Right lobe of liver (tissue), 6 donors: ENCODE measurements around the gene RPRD1B. TPM values are rescaled to one million over a fixed set of nuclear protein-coding genes. Genes with fewer than 3 reads are reported as not detected.

Experiments used
- ATAC-seq, 4 donors: fragments of 200-7000 bp; cut with Tn5 transposase; one replicate each; pipeline ENCODE4 v1.9.1; 2020; ENCODE audit warnings: mild to moderate bottlenecking in 4 of 4, moderate library complexity in 4 of 4
- DNase-seq, 3 donors: peaks; one replicate each; pipeline ENCODE4 v3.0.0-alpha.2; 2020
- H3K27ac ChIP-seq, 3 donors: fragments of 200-600 bp; one replicate each; pipeline ENCODE4 v1.8.0; 2022
- H3K27me3 ChIP-seq, 2 donors: fragments of 200-600 bp; one replicate each; pipeline ENCODE4 v1.8.0; 2022
- H3K36me3 ChIP-seq, 4 donors: fragments of 200-600 bp; sonication (generic) in 1 of 4; one replicate each; pipeline versions ENCODE4 v1.5.1 to v1.8.0; 2017 to 2022; ENCODE audit warnings: control low read depth in 1 of 4
- H3K4me1 ChIP-seq, 4 donors: fragments of 200-600 bp; sonication (generic) in 1 of 4; one replicate each; pipeline versions ENCODE4 v1.5.1 to v1.8.0; 2017 to 2022; ENCODE audit warnings: control low read depth in 1 of 4
- H3K4me3 ChIP-seq, 3 donors: fragments of 200-600 bp; one replicate each; pipeline ENCODE4 v1.8.0; 2022
- H3K9me3 ChIP-seq, 4 donors: fragments of 200-600 bp; sonication (generic) in 1 of 4; one replicate each; pipeline versions ENCODE4 v1.5.1 to v1.8.0; 2017 to 2022; ENCODE audit warnings: control low read depth in 1 of 4
- POLR2A ChIP-seq: fragments of 450-650 bp; IDR thresholded peaks from one replicate; pipeline ENCODE4 v1.6.1; 2017; ENCODE audit warnings: antibody characterized with exemption, mild to moderate bottlenecking
- WGBS: methylation state at CpG from one replicate; pipeline ENCODE4 v1.1.6; 2018; ENCODE audit warnings: low coverage, low lambda C conversion rate; ENCODE audit not compliant: insufficient coverage; ENCODE audit errors: missing lambda C conversion rate; 5-methylcytosine and 5-hydroxymethylcytosine counted together
- intact Hi-C, 2 donors: fragments of 100-400 bp; cut with DNase I; formaldehyde crosslinking; loops; one replicate each; pipeline versions ENCODE4 v1.11.2 to v1.14.1; 2022
- total RNA-seq, 6 experiments: library from RNA; depleted of rRNA in 2 of 6; stranded (reverse); fragments of >200 nt in 2 of 6; fragmentation: NEBNext Ultra II Directional in 3 of 6; extraction: Animal tissue kit (Norgen Biotek cat#: 25700) in 3 of 6; gene quantifications; one replicate each; pipeline versions ENCODE4 v1.1.0 to v1.2.4, GENCODE V29; 2016 to 2023
- TF ChIP-seq, protein P1 (sequence below), 4 donors: fragments of 200-600 bp in 3 of 4; fragments of 450-650 bp in 1 of 4; IDR thresholded peaks; one replicate each; pipeline versions ENCODE4 v1.5.1 to v1.8.0; 2016 to 2022; ENCODE audit warnings: antibody characterized with exemption in 4 of 4, mild to moderate bottlenecking in 2 of 4
- donor health status: DM: no; HTN: yes; CAD: no.
- donor health status: DM: no; HTN: no; CAD: no.
- donor health status: DM: no; HTN: no; CAD: no.
- donor health status: DM: no; HTN: yes; CAD: no.
- donor health status: DM: no; HTN: yes; CAD: no.

Gene RPRD1B
- total RNA-seq, 6 experiments from 2014 or later, result 25.0 to 153 (median 37.9) TPM

GRCh38 chr20:38091441-38092216 lies 58.1 kb downstream of the RPRD1B start:
- Histone ChIP-seq H3K4me3 (no peak overlapping the region), H3K36me3 (peaks cover 4 to 35% (median 14%) of the 10 kb centered on the region in 4 donors), H3K27me3 (no peaks in the 10 kb centered on the region), H3K4me1 (peaks cover 0 to 23% (median 2%) of the 10 kb centered on the region in 4 donors), H3K9me3 (no peaks in the 10 kb centered on the region), H3K27ac (peak overlapping the region in 1 of 3 donors; percentile 20)
- WGBS, result 52% methylated on average over 6 of the region's 6 CpGs
- DNase-seq (no peak), ATAC-seq (peak in 2 of 4 donors; percentile 4 to 7)
- TF ChIP-seq, protein P1, sequence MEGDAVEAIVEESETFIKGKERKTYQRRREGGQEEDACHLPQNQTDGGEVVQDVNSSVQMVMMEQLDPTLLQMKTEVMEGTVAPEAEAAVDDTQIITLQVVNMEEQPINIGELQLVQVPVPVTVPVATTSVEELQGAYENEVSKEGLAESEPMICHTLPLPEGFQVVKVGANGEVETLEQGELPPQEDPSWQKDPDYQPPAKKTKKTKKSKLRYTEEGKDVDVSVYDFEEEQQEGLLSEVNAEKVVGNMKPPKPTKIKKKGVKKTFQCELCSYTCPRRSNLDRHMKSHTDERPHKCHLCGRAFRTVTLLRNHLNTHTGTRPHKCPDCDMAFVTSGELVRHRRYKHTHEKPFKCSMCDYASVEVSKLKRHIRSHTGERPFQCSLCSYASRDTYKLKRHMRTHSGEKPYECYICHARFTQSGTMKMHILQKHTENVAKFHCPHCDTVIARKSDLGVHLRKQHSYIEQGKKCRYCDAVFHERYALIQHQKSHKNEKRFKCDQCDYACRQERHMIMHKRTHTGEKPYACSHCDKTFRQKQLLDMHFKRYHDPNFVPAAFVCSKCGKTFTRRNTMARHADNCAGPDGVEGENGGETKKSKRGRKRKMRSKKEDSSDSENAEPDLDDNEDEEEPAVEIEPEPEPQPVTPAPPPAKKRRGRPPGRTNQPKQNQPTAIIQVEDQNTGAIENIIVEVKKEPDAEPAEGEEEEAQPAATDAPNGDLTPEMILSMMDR (IDR thresholded peaks at IDR 0.05), result no peak
- no peak for TF ChIP-seq POLR2A
- intact Hi-C loops, result no loop called here

GRCh38 chr20:38092260-38092857 lies 58.8 kb downstream of the RPRD1B start:
- no peak overlapping the region for H3K4me3 ChIP-seq
- H3K27ac ChIP-seq, result peak overlapping the region in 1 of 3 donors; percentile 20
- no peaks in the 10 kb centered on the region for H3K9me3 ChIP-seq
- ATAC-seq (no peak), DNase-seq (no peak)
- no peaks in the 10 kb centered on the region for H3K27me3 ChIP-seq
- intact Hi-C loops, result no loop called here
- H3K4me1 ChIP-seq, result peaks cover 0 to 23% (median 2%) of the 10 kb centered on the region in 4 donors
- TF ChIP-seq POLR2A, result no peak
- TF ChIP-seq, protein P1 (IDR thresholded peaks at IDR 0.05), result no peak
- peaks cover 0 to 29% (median 13%) of the 10 kb centered on the region in 4 donors for H3K36me3 ChIP-seq
- WGBS, result 90% methylated on average over 12 of the region's 12 CpGs

DNA sequence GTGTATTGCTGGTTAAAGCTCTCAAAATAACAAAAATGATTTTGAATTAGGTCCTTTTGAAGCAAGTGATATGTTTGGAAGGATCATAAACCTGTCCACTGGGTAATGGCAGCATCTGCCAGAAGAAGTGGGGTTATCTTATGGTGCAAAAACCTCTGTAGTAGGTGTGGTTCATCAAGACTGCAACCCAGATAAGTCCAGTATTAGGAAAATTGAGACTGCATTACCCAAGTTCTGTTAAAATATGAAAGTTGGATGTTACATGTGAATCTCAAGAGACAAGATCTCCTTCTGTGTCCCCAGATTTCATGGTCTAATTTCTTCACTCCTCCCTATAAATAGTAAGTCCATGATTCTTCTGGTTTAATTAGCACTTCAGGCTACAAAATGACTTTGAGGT lies 59.4 kb downstream of the RPRD1B start:
- no peaks in the 10 kb centered on the region for H3K27me3 ChIP-seq
- H3K4me3 ChIP-seq, result no peak overlapping the region
- H3K4me1 ChIP-seq, result peaks cover 0 to 23% (median 2%) of the 10 kb centered on the region in 4 donors
- intact Hi-C loops, result no loop called here
- DNase-seq, result no peak
- ATAC-seq, result no peak
- no peaks in the 10 kb centered on the region for H3K9me3 ChIP-seq
- H3K36me3 ChIP-seq, result peaks cover 0 to 23% (median 10%) of the 10 kb centered on the region in 4 donors
- TF ChIP-seq, protein P1 (IDR thresholded peaks at IDR 0.05), result no peak
- no peak for TF ChIP-seq POLR2A
- H3K27ac ChIP-seq, result no peak overlapping the region

DNA sequence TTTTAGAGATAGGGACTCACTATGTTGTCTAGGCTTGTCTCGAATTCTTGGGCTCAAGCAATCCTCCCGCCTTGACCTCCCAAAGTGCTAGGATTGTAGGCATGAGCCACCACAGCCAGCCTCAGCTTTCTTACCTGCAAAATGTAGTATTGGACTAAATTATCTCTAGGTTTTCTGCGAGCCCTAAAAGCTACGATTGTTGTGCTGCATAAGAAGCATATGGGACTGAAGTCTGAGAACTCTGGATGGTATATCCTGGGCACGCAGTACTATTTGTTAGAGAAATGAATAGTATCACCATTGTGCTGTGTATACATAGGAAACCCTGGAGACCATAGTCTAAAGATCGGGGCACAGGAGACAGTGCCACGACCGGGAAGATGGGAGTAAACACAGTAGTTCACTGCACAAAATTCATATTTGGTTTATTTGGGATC lies 60.1 kb downstream of the RPRD1B start:
- intact Hi-C loops, result no loop called here
- 59% methylated on average over 7 of the region's 8 CpGs for WGBS
- Histone ChIP-seq H3K27me3 (no peaks in the 10 kb centered on the region), H3K4me1 (peaks cover 0 to 23% (median 2%) of the 10 kb centered on the region in 4 donors), H3K4me3 (no peak overlapping the region), H3K36me3 (peaks cover 0 to 16% (median 6%) of the 10 kb centered on the region in 4 donors), H3K9me3 (no peaks in the 10 kb centered on the region), H3K27ac (peak overlapping the region in 1 of 3 donors; percentile 25)
- DNase-seq (no peak), ATAC-seq (no peak)
- TF ChIP-seq POLR2A, result no peak
- TF ChIP-seq, protein P1 (IDR thresholded peaks at IDR 0.05), result no peak
